Uterus (tissue), 4 donors: ENCODE data around the gene CTNND2. TPM values are rescaled to one million over a fixed set of nuclear protein-coding genes. Genes with fewer than 3 reads are reported as not detected.

ENCODE experiments used
- DNase-seq, 2 donors: peaks; one replicate each; pipeline ENCODE4 v3.0.0-alpha.2; 2019 to 2020
- H3K27ac ChIP-seq, 2 donors: fragments of 200-600 bp; sonication (generic); 1 replicate in 1 of 2; 2 replicates in 1 of 2; pipeline ENCODE4 v1.5.1; 2016 to 2018
- H3K27me3 ChIP-seq, 2 donors: fragments of 200-600 bp; sonication (generic); one replicate each; pipeline ENCODE4 v1.5.1; 2018 to 2019; ENCODE audit warnings: control low read depth in 1 of 2
- H3K36me3 ChIP-seq, 2 donors: fragments of 200-600 bp; sonication (generic); one replicate each; pipeline ENCODE4 v1.5.1; 2019; ENCODE audit warnings: control low read depth in 1 of 2
- H3K4me1 ChIP-seq, 2 donors: fragments of 200-600 bp; sonication (generic); one replicate each; pipeline ENCODE4 v1.5.1; 2018 to 2019; ENCODE audit warnings: control low read depth in 1 of 2
- H3K4me3 ChIP-seq, 2 donors: fragments of 200-600 bp; sonication (generic); 1 replicate in 1 of 2; 2 replicates in 1 of 2; pipeline ENCODE4 v1.5.1; 2018 to 2019; ENCODE audit warnings: mild to moderate bottlenecking in 1 of 2
- H3K9me3 ChIP-seq, 2 donors: fragments of 200-600 bp; sonication (generic); one replicate each; pipeline ENCODE4 v1.5.1; 2019; ENCODE audit warnings: control low read depth in 1 of 2
- CTCF ChIP-seq, 4 experiments: fragments of 200-600 bp in 2 of 4; fragments of 450-650 bp in 2 of 4; sonication (generic) in 2 of 4; IDR thresholded peaks; one replicate each; pipeline ENCODE4 v1.5.1; 2016 to 2019; ENCODE audit warnings: antibody characterized with exemption in 4 of 4, mild to moderate bottlenecking in 2 of 4, moderate library complexity in 1 of 4
- POLR2A ChIP-seq, 2 donors: fragments of 450-650 bp; IDR thresholded peaks; one replicate each; pipeline ENCODE4 v1.6.1; 2016; ENCODE audit warnings: antibody characterized with exemption in 2 of 2, mild to moderate bottlenecking in 1 of 2, moderate library complexity in 1 of 2
- intact Hi-C: fragments of 100-400 bp; cut with DNase I; formaldehyde crosslinking; loops from one replicate; pipeline ENCODE4 v1.15.1; 2023; ENCODE audit warnings: low total_unique reads
- total RNA-seq, 4 donors: library from RNA; depleted of rRNA in 3 of 4; stranded (reverse); fragments of >200 nt in 3 of 4; gene quantifications; one replicate each; pipeline versions ENCODE4 v1.1.0 to v1.2.4, GENCODE V29; 2014 to 2023
- donor health status: DM: yes; HTN: yes; CAD: no.

CTNND2 gene
- total RNA-seq, 4 donors from 2014 or later: 0.49 to 1.2 TPM; not detected in 2

- H3K4me3 ChIP-seq: no peak overlapping the region
- DNase-seq: no peak
- no peaks in the 10 kb centered on the region for H3K4me1 ChIP-seq
- no peaks in the 10 kb centered on the region for H3K9me3 ChIP-seq
- H3K27ac ChIP-seq: no peak overlapping the region
- no peaks in the 10 kb centered on the region for H3K27me3 ChIP-seq
- intact Hi-C loops: no loop called here
- H3K36me3 ChIP-seq: no peaks in the 10 kb centered on the region
- TF ChIP-seq CTCF (IDR thresholded peaks at IDR 0.05): no peak
- TF ChIP-seq POLR2A (IDR thresholded peaks at IDR 0.05): no peak
These were observed 380.1 kb downstream of the CTNND2 start for GRCh38 chr5:11524188-11524587.

- no peak for DNase-seq
- Histone ChIP-seq H3K27ac (no peak overlapping the region), H3K36me3 (no peaks in the 10 kb centered on the region), H3K4me1 (no peaks in the 10 kb centered on the region), H3K27me3 (no peaks in the 10 kb centered on the region), H3K4me3 (no peak overlapping the region), H3K9me3 (no peaks in the 10 kb centered on the region)
- intact Hi-C loops: no loop called here
- TF ChIP-seq POLR2A (IDR thresholded peaks at IDR 0.05) (no peak), CTCF (IDR thresholded peaks at IDR 0.05) (no peak)
These were observed 381.4 kb downstream of the CTNND2 start for GRCh38 chr5:11522796-11523195.

- H3K4me1 ChIP-seq: no peaks in the 10 kb centered on the region
- intact Hi-C loops: no loop called here
- H3K9me3 ChIP-seq: no peaks in the 10 kb centered on the region
- no peak for DNase-seq
- TF ChIP-seq CTCF (IDR thresholded peaks at IDR 0.05) (no peak), POLR2A (IDR thresholded peaks at IDR 0.05) (no peak)
- H3K36me3 ChIP-seq: no peaks in the 10 kb centered on the region
- H3K4me3 ChIP-seq: no peak overlapping the region
- no peaks in the 10 kb centered on the region for H3K27me3 ChIP-seq
- H3K27ac ChIP-seq: no peak overlapping the region
These were observed 383.9 kb downstream of the CTNND2 start for GRCh38 chr5:11520241-11520930.

- TF ChIP-seq CTCF (IDR thresholded peaks at IDR 0.05) (no peak), POLR2A (IDR thresholded peaks at IDR 0.05) (no peak)
- Histone ChIP-seq H3K27ac (no peak overlapping the region), H3K36me3 (no peaks in the 10 kb centered on the region), H3K4me1 (no peaks in the 10 kb centered on the region), H3K9me3 (no peaks in the 10 kb centered on the region), H3K27me3 (no peaks in the 10 kb centered on the region), H3K4me3 (no peak overlapping the region)
- intact Hi-C loops: no loop called here
- DNase-seq: no peak
These were observed 385.0 kb downstream of the CTNND2 start for GRCh38 chr5:11519236-11519635.

GRCh38 chr5:11518676-11519075, 385.6 kb downstream of the CTNND2 start:
- H3K4me3 ChIP-seq: no peak overlapping the region
- no peaks in the 10 kb centered on the region for H3K27me3 ChIP-seq
- no peak for DNase-seq
- H3K4me1 ChIP-seq: no peaks in the 10 kb centered on the region
- TF ChIP-seq CTCF (IDR thresholded peaks at IDR 0.05) (no peak), POLR2A (IDR thresholded peaks at IDR 0.05) (no peak)
- no peaks in the 10 kb centered on the region for H3K36me3 ChIP-seq
- H3K9me3 ChIP-seq: no peaks in the 10 kb centered on the region
- intact Hi-C loops: no loop called here
- no peak overlapping the region for H3K27ac ChIP-seq
